BLaER1 (cell line): ENCODE results near the gene YIF1A.
"Not testable (repeated sequence)": the region's sequence is repeated elsewhere in the genome, so short reads cannot be mapped to it uniquely, and the experiment has no call there.

Source experiments
- H3K27ac ChIP-seq: shearing (Covaris generic); formaldehyde crosslinking; 2 replicates; pipeline ENCODE4 v1.8.1; 2022
- H3K27me3 ChIP-seq: shearing (Covaris generic); formaldehyde crosslinking; 2 replicates; pipeline ENCODE4 v1.8.1; 2022
- H3K36me3 ChIP-seq: shearing (Covaris generic); formaldehyde crosslinking; 2 replicates; pipeline ENCODE4 v1.8.1; 2022
- H3K4me1 ChIP-seq: shearing (Covaris generic); formaldehyde crosslinking; 2 replicates; pipeline ENCODE4 v1.8.1; 2022
- H3K4me2 ChIP-seq: shearing (Covaris generic); formaldehyde crosslinking; 2 replicates; pipeline ENCODE4 v1.8.1; 2022
- H3K4me3 ChIP-seq: shearing (Covaris generic); formaldehyde crosslinking; 2 replicates; pipeline ENCODE4 v1.8.1; 2022
- H3K9ac ChIP-seq: shearing (Covaris generic); formaldehyde crosslinking; 2 replicates; pipeline ENCODE4 v1.8.1; 2022
- H3K9me3 ChIP-seq: shearing (Covaris generic); formaldehyde crosslinking; 2 replicates; pipeline ENCODE4 v1.8.1; 2022
- H4K20me1 ChIP-seq: shearing (Covaris generic); formaldehyde crosslinking; 2 replicates; pipeline ENCODE4 v1.8.1; 2022
- Cebpa-rat ChIP-seq: shearing (Covaris generic); IDR thresholded peaks from 2 replicates; pipeline ENCODE4 v1.8.1; 2022

YIF1A gene

DNA sequence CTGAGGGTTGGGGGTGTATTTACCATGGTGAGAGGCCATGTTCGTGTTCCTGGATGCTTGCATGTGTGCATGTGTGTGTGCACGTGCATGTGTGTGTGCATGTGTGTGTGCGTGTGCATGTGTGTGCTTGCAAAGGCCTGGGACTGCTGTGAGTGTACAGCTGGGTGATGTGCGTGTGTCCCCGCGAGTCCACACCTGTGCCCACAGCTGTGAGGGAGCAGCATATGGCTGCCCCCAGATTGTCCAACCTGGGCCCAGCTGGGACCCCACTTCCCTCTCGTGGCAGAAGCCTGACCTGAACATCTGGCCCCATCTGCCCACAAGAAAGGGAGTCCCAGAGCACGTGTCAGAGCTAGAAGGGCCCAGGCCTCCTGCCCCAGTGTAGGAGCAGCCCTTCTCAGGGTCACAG is 36.3 kb upstream of the YIF1A start:
- Histone ChIP-seq H3K9ac (peak overlapping the region; percentile 84), H3K9me3 (peaks cover 2% of the 10 kb centered on the region; the same call in 1 of the 2 replicates), H3K36me3 (no peaks in the 10 kb centered on the region), H3K4me3 (peak overlapping the region; percentile 50), H3K27me3 (no peaks in the 10 kb centered on the region), H3K4me1 (peaks cover 86% of the 10 kb centered on the region), H3K27ac (peak overlapping the region; percentile 98), H3K4me2 (peak overlapping the region; percentile 98), H4K20me1 (no peaks in the 10 kb centered on the region)
- no peak for TF ChIP-seq Cebpa-rat

DNA sequence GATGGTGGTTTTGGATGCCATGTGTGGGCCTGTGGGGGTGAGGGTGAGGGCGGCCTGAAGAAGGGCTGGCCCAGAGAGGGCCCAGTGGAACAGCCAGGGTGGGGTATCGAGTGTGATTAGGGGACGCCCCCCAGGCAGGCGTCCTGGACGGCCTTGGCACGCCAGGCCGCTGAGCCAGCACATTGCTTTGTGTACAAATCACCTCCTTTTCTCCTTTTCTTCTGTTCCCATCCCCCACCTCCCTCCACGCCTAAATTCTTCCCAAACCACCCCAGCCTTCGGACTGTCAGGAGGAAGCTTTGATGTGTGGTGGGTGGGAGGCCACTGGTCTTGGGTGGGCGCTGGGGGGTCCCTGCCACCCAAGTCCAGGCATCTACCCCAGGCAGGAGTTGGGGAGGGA is 35.7 kb upstream of the YIF1A start:
- peaks cover 80% of the 10 kb centered on the region for H3K4me1 ChIP-seq
- peak overlapping the region; percentile 98 for H3K27ac ChIP-seq
- H3K9ac ChIP-seq: peak overlapping the region; percentile 84; the same call in 1 of the 2 replicates
- no peaks in the 10 kb centered on the region for H3K36me3 ChIP-seq
- H4K20me1 ChIP-seq: no peaks in the 10 kb centered on the region
- no peaks in the 10 kb centered on the region for H3K27me3 ChIP-seq
- peaks cover 8% of the 10 kb centered on the region; the same call in 1 of the 2 replicates for H3K9me3 ChIP-seq
- TF ChIP-seq Cebpa-rat: no peak
- no peak overlapping the region for H3K4me3 ChIP-seq
- H3K4me2 ChIP-seq: peak overlapping the region; percentile 98

DNA sequence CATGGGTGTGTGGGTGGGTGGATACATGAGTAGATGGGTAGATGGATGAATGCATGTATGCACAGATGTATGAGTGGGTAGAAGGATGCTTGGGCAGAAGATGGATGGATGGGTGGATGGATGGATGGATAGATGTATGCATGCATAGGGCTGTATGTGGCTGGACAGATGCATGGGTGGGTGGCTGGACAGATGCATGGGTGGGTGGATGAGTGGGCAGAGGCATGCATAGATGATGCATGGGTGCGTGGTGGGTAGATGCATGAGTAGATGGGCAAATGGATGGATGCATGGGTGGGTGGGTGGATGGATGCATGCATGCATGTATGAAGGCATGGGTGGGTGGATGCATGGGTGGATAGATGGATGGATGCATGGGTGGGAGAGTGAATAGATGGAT is 34.7 kb upstream of the YIF1A start:
- Histone ChIP-seq H3K4me1 (peaks cover 79% of the 10 kb centered on the region), H3K9me3 (peaks cover 11% of the 10 kb centered on the region; the same call in 1 of the 2 replicates), H3K4me2 (no peak overlapping the region; the same call in 1 of the 2 replicates), H3K36me3 (no peaks in the 10 kb centered on the region), H4K20me1 (no peaks in the 10 kb centered on the region), H3K27ac (no peak overlapping the region), H3K9ac (no peak overlapping the region), H3K4me3 (no peak overlapping the region), H3K27me3 (no peaks in the 10 kb centered on the region)
- TF ChIP-seq Cebpa-rat: no peak

DNA sequence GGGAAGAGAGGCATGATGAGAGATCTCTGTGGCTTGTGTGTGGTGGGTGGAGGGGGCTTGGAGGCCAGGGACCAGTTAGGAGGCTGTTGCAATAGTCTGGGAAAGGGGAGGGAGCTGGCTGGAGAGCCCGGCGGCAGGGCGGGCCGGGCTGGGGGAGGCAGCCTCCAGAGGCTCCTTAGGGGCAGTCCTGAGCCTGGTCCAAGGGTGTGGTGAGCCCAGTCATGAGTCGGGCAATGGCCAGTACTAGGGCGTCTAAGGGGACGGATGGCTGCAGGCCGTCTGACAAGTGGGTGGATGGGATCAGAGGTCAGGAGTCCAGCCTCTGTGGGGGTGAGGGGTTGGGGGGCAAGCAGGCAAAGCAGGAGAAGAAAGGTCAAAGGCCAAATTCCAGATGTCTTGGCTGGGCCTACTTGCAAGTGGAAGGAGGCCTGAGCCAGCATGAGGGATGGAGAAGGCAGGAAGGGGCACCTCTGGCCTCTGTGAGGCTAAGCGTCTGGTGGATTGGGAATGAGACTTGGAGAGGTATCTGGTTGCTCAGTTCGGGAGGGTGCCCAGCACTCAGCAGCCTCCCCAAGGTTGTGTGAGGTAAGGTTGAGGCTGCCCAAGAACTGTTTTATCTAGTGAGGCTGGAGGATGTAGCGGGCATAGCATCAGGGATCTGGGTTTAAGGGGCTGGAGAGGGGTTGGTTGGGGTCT is 33.9 kb upstream of the YIF1A start:
- Histone ChIP-seq H3K4me2 (no peak overlapping the region), H3K4me1 (peaks cover 79% of the 10 kb centered on the region), H3K27me3 (no peaks in the 10 kb centered on the region), H3K9me3 (peaks cover 11% of the 10 kb centered on the region; the same call in 1 of the 2 replicates), H4K20me1 (no peaks in the 10 kb centered on the region), H3K36me3 (no peaks in the 10 kb centered on the region), H3K9ac (no peak overlapping the region), H3K4me3 (no peak overlapping the region), H3K27ac (peak overlapping the region; percentile 30; the same call in 1 of the 2 replicates)
- no peak for TF ChIP-seq Cebpa-rat

DNA sequence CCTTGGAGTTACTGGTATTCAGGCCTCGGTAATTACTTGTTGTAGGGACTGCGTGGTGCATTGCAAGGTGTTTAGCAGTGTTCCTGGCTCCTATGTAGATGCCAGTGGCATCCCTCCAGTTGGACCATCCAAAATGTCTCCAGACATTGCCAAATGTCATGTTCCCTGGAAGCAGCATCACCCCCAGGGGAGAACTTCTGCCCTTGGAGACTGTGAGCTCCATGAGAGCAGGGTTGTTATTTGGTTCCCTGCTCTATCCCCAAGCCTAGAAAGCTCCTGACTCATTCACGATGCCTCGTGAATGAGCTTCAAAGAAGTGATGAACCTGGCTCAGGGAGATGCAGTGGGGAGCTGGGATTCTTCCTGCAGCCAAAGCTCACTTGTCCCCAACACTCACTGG is 32.7 kb upstream of the YIF1A start:
- Histone ChIP-seq H3K9me3 (peaks cover 11% of the 10 kb centered on the region; the same call in 1 of the 2 replicates), H3K27me3 (no peaks in the 10 kb centered on the region), H3K4me2 (peak overlapping the region; percentile 34; the same call in 1 of the 2 replicates), H4K20me1 (0 out of 2 replicates have a peak, but pooled peaks cover 2% of the 10 kb centered on the region), H3K27ac (0 out of 2 replicates have a peak overlapping the region, but pooled peaks have one; percentile 30), H3K4me1 (peaks cover 69% of the 10 kb centered on the region), H3K4me3 (no peak overlapping the region), H3K9ac (no peak overlapping the region), H3K36me3 (no peaks in the 10 kb centered on the region)
- TF ChIP-seq Cebpa-rat: no peak

DNA sequence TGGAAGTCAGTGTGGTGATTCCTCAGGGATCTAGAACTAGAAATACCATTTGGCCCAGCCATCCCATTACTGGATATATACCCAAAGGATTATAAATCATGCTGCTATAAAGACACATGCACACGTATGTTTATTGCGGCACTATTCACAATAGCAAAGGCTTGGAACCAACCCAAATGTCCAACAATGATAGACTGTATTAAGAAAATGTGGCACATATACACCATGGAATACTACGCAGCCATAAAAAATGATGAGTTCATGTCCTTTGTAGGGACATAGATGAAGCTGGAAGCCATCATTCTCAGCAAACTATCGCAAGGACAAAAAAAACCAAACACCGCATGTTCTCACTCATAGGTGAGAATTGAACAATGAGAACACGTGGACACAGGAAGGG is 31.8 kb upstream of the YIF1A start:
- H3K27me3 ChIP-seq, H3K9ac ChIP-seq, H3K27ac ChIP-seq, H3K36me3 ChIP-seq, H3K4me2 ChIP-seq, H4K20me1 ChIP-seq, H3K4me3 ChIP-seq: not testable (repeated sequence)
- H3K4me1 ChIP-seq: peaks cover 72% of the 10 kb centered on the region
- H3K9me3 ChIP-seq: peaks cover 11% of the 10 kb centered on the region; the same call in 1 of the 2 replicates

DNA sequence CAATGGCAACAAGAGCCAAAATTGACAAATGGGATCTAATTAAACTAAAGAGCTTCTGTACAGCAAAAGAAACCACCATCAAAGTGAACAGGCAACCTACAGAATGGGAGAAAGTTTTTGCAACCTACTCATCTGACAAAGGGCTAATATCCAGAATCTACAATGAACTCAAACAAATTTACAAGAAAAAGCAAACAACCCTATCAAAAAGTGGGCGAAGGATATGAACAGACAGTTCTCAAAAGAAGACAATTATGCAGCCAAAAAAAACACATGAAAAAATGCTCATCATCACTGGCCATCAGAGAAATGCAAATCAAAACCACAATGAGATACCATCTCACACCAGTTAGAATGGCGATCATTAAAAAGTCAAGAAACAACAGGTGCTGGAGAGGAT is 31.3 kb upstream of the YIF1A start:
- H3K27ac ChIP-seq, H3K4me3 ChIP-seq, H3K4me2 ChIP-seq: not testable (repeated sequence)

DNA sequence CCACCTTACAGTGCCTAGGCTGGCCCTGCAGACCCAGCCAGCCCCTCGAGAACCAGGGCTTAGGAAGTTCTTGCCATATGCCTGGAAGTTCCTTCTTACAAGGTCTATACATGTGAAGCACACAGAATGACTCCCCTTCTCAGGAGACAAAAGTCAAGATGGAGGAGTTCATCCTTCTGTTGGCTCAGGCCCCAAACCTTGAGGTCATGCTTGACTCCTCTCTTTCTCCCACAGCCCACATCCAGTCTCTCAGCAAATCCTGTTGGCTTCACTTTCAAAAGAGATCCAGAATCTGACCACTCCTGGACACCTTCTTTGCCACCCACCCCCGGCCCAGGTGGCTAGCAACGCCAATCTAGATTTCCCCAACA is 29.6 kb upstream of the YIF1A start:
- Histone ChIP-seq H3K4me2 (peak overlapping the region; percentile 98), H4K20me1 (peaks cover 24% of the 10 kb centered on the region), H3K9ac (peak overlapping the region; percentile 84), H3K36me3 (no peaks in the 10 kb centered on the region), H3K9me3 (peaks cover 11% of the 10 kb centered on the region; the same call in 1 of the 2 replicates), H3K27me3 (no peaks in the 10 kb centered on the region), H3K4me3 (peak overlapping the region; percentile 73; the same call in 1 of the 2 replicates), H3K27ac (peak overlapping the region; percentile 91), H3K4me1 (peaks cover 72% of the 10 kb centered on the region)
- peak; percentile 4; the same call in 1 of the 2 replicates for TF ChIP-seq Cebpa-rat

More for the DNA sequence above, 31.3 kb upstream of the YIF1A start:
- Histone ChIP-seq H3K9me3 (peaks cover 11% of the 10 kb centered on the region; the same call in 1 of the 2 replicates), H3K4me1 (peaks cover 72% of the 10 kb centered on the region), H4K20me1 (peaks cover 14% of the 10 kb centered on the region)
- H3K27me3 ChIP-seq, H3K36me3 ChIP-seq, H3K9ac ChIP-seq: not testable (repeated sequence)

DNA sequence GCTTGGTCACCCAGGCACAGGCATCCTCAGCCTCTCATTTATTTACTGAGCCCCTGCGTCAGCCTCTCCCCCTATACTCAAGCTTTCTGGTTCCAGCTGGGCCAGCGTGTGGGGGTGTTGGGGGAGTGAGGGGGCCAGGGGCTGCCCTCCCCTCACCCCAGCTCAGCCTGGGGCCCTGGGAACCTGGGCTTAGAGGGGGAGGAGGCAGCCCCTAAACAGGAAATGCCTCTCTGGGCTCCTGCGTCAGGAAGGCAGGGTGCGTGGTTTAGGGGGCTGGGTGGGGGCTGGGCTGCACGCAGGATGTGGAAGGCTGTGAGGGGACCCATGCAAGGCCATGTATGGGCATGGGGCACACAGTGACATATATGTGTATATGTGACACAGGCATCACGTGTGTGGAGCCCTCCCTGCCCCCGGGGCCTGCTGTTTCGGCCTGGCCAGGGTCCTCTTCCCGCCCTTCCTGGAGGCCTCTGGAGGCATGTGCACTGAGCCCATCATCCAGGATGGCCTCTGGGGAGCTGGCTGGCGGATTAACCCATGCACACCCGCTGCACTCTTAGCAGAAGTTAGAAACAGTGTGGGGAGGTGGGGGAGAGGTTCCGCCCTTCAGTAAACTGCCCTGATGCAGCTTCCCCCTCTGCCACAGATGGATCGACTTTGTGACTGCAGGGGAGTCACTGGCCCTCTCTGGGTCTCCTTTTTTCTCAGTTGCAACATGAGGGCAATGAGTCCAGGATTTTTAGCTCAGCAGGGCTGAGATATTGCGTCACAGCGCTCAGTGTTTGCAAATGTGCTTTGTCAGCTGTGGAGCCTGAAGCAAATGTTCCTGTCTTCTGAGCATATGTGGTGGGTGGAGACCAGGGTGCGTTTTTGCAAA is 29.0 kb upstream of the YIF1A start:
- H3K27me3 ChIP-seq: no peaks in the 10 kb centered on the region
- H3K4me1 ChIP-seq: peaks cover 67% of the 10 kb centered on the region
- peak overlapping the region; percentile 98 for H3K4me2 ChIP-seq
- peaks cover 11% of the 10 kb centered on the region; the same call in 1 of the 2 replicates for H3K9me3 ChIP-seq
- peak; percentile 98 for TF ChIP-seq Cebpa-rat
- H3K36me3 ChIP-seq: no peaks in the 10 kb centered on the region
- H3K9ac ChIP-seq: peak overlapping the region; percentile 84
- H3K4me3 ChIP-seq: peak overlapping the region; percentile 73
- peak overlapping the region; percentile 91 for H3K27ac ChIP-seq
- H4K20me1 ChIP-seq: peaks cover 24% of the 10 kb centered on the region
